Ovary (tissue), 3 donors: ENCODE measurements around the gene PFKL.

Source experiments
- EP300 ChIP-seq: sonication (generic); formaldehyde crosslinking; IDR thresholded peaks from one replicate; pipeline ENCODE4 v1.6.1; 2017; ENCODE audit warnings: antibody characterized with exemption
- POLR2A ChIP-seq: fragments of 450-650 bp; IDR thresholded peaks from one replicate; pipeline ENCODE4 v1.6.1; 2017; ENCODE audit warnings: antibody characterized with exemption, mild to moderate bottlenecking, moderate library complexity
- TF ChIP-seq, protein P1 (sequence below), 3 donors: fragments of 450-650 bp in 2 of 3; fragments of 200-600 bp in 1 of 3; IDR thresholded peaks; one replicate each; pipeline versions ENCODE4 v1.5.1 to v1.8.0; 2016 to 2022; ENCODE audit warnings: antibody characterized with exemption in 3 of 3, mild to moderate bottlenecking in 1 of 3
- donor health status: DM: no; HTN: no; CAD: no.

DNA sequence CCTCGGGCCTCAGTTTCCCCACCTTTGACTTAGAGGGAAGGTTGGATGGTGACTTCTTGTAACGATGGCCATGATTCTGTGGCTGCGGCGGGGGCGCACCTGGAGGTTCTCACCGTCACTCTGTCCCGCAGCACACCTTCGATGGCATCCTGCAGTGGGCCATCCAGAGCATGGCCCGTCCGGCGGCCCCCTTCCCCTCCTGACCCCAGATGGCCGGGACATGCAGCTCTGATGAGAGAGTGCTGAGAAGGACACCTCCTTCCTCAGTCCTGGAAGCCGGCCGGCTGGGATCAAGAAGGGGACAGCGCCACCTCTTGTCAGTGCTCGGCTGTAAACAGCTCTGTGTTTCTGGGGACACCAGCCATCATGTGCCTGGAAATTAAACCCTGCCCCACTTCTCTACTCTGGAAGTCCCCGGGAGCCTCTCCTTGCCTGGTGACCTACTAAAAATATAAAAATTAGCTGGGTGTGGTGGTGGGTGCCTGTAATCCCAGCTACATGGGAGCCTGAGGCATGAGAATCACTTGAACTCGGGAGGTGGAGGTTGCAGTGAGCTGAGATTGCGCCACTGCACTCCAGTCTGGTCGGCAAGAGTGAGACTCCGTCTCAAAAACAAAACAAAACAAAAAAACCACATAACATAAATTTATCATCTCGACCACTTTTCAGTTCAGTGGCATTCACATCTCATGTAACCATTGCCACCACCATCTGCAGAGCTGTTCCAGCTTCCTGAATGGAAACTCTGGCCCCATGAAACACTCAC lies 2.1 kb upstream of the PFKL start:
- TF ChIP-seq, protein P1, sequence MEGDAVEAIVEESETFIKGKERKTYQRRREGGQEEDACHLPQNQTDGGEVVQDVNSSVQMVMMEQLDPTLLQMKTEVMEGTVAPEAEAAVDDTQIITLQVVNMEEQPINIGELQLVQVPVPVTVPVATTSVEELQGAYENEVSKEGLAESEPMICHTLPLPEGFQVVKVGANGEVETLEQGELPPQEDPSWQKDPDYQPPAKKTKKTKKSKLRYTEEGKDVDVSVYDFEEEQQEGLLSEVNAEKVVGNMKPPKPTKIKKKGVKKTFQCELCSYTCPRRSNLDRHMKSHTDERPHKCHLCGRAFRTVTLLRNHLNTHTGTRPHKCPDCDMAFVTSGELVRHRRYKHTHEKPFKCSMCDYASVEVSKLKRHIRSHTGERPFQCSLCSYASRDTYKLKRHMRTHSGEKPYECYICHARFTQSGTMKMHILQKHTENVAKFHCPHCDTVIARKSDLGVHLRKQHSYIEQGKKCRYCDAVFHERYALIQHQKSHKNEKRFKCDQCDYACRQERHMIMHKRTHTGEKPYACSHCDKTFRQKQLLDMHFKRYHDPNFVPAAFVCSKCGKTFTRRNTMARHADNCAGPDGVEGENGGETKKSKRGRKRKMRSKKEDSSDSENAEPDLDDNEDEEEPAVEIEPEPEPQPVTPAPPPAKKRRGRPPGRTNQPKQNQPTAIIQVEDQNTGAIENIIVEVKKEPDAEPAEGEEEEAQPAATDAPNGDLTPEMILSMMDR (IDR thresholded peaks at IDR 0.05), result peak in 2 of 3 donors; percentile 45 to 58
- TF ChIP-seq POLR2A (no peak), EP300 (no peak)
